PFSK-1 (cell line): ENCODE data around the gene ENPP5.

Experiments used
- FOXP2 ChIP-seq: optimal IDR thresholded peaks from 2 replicates; pipeline ENCODE3; 2011; ENCODE audit warnings: borderline replicate concordance, control low read depth, inconsistent platforms; ENCODE audit not compliant: insufficient read depth; ENCODE audit errors: extremely low read length, extremely low read depth
- POLR2AphosphoS5 ChIP-seq: IDR thresholded peaks from 2 replicates; pipeline ENCODE4 v1.6.1; 2012; ENCODE audit warnings: low read depth, mild to moderate bottlenecking, control low read depth, low read length, moderate library complexity
- REST ChIP-seq, 2 experiments: IDR thresholded peaks; 2 replicates each; pipeline versions ENCODE4 v1.6.1 to v1.8.0; 2011 to 2012; ENCODE audit warnings: low read depth in 2 of 2, low read length in 2 of 2, control low read depth in 1 of 2, inconsistent platforms in 1 of 2, mild to moderate bottlenecking in 1 of 2, moderate library complexity in 1 of 2; ENCODE audit not compliant: insufficient read depth in 1 of 2
- SIN3A ChIP-seq: IDR thresholded peaks from 2 replicates; pipeline ENCODE4 v1.6.1; 2012; ENCODE audit warnings: mild to moderate bottlenecking, low read length, moderate library complexity, borderline replicate concordance; ENCODE audit not compliant: insufficient read depth
- TAF1 ChIP-seq: IDR thresholded peaks from 2 replicates; pipeline ENCODE4 v1.6.1; 2012; ENCODE audit warnings: low read length, control low read depth, borderline replicate concordance; ENCODE audit not compliant: insufficient read depth

Gene ENPP5

GRCh38 chr6:46160102-46160501 lies 10.7 kb downstream of the ENPP5 start:
- no peak for TF ChIP-seq FOXP2
- TF ChIP-seq SIN3A: no peak
- TF ChIP-seq TAF1: no peak
- no peak for TF ChIP-seq REST (IDR thresholded peaks at IDR 0.05; ENCODE audit: insufficient read depth in 1 of 2, low read depth in 2 of 2, low read length in 2 of 2)
- no peak for TF ChIP-seq POLR2AphosphoS5

- TF ChIP-seq TAF1: no peak
Observed at GRCh38 chr6:46159229-46159628, 11.6 kb downstream of the ENPP5 start.

GRCh38 chr6:46156701-46157100 lies 14.1 kb downstream of the ENPP5 start:
- no peak for TF ChIP-seq SIN3A
- no peak for TF ChIP-seq POLR2AphosphoS5
- TF ChIP-seq FOXP2: no peak
- TF ChIP-seq TAF1: no peak
- TF ChIP-seq REST (IDR thresholded peaks at IDR 0.05; ENCODE audit: insufficient read depth in 1 of 2, low read depth in 2 of 2, low read length in 2 of 2): no peak

- TF ChIP-seq TAF1: no peak
- TF ChIP-seq POLR2AphosphoS5: no peak
- TF ChIP-seq FOXP2: no peak
- TF ChIP-seq SIN3A: no peak
- TF ChIP-seq REST (IDR thresholded peaks at IDR 0.05; ENCODE audit: insufficient read depth in 1 of 2, low read depth in 2 of 2, low read length in 2 of 2): no peak
Observed at GRCh38 chr6:46144270-46144669, 26.5 kb downstream of the ENPP5 start.

GRCh38 chr6:46138281-46138680 lies 32.5 kb downstream of the ENPP5 start:
- TF ChIP-seq REST (IDR thresholded peaks at IDR 0.05; ENCODE audit: insufficient read depth in 1 of 2, low read depth in 2 of 2, low read length in 2 of 2) (no peak), FOXP2 (no peak), POLR2AphosphoS5 (no peak), TAF1 (no peak), SIN3A (no peak)
